HG03442 (cell line): ENCODE measurements around the gene UIMC1.

ENCODE experiments used
- ATAC-seq: cut with Tn5 transposase; IDR thresholded peaks from one replicate; pipeline ENCODE4 v1.9.1; 2021; ENCODE audit warnings: mild to moderate bottlenecking, moderate library complexity; ENCODE audit not compliant: unreplicated experiment

Gene UIMC1

DNA sequence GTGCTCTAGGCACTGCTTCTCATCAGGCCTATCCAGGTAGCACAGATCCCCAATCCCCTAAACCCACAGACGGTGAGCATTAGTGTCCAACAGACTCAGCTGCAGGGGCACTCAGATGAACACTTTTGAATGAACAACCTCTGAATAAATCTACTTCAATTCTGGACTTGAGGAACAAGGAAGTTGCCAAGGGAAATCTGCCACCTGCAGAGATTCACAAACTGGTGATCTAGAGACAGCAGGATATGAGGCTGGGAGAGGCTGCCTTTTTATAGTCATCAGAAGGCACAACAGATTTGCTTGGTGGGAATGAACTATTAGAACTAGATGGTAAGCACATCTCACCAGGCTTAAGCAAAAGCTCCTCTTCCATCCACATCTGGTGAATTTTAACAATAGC is 100.5 kb downstream of the UIMC1 start:
- ATAC-seq, result no peak

DNA sequence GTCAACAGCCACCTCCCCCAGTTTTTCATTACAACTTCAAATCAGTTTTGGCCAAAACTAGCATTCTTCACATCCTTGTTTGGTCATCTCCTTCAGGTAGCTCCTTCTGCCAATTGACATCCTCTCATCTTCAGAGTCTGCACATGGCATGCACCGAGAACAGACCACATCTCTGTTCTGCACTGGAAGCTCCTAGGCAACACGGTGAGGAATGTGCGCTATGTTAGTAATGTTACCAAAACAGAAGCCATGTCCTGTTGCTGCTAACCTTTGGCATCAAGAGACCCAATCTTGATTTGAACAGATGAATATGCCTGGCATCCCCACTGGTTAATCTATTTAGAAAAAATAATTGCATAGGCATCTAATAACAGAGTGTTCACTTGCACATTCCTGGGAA is 102.3 kb downstream of the UIMC1 start:
- ATAC-seq, result no peak

DNA sequence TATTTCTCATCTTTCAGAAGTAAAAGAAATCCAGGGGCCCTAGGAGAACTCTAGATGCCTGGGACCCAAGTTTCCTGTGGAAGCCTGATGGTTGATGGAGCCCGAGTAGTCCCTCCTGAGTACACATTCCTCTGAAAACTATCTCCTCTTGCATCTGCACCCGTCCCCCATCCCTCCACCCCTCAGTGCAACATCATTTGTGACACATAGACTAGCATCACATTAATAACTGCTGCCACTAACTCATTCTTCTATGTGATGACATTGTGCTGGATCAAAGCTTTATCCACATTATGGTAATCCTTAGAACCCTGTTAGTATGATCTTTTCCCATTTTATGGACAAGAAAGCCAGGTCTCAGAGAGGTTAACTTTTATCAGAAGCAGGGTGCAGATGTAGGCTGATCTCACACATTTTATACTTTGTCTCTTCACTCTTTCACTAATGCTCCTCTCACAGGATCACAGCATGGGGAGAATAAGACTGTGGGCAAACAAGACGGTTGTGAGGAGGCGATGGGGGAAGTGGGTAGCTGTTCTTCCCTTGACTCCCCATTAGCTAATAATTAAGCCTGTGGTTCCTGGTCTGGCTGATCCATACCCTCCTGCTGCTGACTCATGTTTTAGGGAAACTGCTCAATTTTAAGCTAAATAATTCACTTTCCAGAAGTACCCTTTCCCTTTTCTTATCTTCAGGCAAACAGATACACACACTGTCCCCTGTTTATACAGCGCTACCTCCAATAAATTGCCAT is 103.5 kb downstream of the UIMC1 start:
- ATAC-seq, result no peak

DNA sequence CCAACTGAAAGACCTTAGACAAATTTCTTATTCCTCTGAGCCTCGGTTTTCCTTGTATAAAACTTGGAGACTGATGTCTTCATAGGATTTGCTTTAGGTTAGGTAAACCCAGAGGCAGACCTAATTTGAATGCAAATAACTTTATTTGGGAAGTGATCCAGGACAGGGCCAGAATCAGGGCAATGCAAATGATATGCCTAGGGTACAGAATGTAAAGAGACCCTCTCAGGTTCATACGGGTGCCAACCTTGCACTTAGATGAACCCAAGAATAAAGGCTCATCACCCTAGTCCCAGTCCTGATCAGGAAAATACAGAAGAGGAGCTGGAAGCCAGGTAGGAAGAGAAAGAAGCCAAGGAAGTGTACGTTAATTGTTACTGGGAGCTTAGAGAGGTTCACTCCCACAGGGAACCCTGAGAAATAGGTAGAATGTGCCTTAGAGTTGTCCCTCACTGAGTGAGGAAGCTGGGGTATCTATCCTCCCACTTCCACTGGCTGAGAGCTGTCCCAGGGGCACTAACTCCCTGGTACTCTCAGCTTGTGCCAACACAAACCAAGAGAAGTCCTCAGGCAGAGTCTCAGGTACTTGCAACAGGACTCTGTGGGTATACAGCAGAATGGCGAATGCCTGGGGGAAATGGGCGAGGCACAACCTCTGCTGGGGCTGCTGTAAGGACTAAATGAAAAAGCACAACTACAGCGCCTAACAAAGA is 104.3 kb downstream of the UIMC1 start:
- ATAC-seq, result no peak

DNA sequence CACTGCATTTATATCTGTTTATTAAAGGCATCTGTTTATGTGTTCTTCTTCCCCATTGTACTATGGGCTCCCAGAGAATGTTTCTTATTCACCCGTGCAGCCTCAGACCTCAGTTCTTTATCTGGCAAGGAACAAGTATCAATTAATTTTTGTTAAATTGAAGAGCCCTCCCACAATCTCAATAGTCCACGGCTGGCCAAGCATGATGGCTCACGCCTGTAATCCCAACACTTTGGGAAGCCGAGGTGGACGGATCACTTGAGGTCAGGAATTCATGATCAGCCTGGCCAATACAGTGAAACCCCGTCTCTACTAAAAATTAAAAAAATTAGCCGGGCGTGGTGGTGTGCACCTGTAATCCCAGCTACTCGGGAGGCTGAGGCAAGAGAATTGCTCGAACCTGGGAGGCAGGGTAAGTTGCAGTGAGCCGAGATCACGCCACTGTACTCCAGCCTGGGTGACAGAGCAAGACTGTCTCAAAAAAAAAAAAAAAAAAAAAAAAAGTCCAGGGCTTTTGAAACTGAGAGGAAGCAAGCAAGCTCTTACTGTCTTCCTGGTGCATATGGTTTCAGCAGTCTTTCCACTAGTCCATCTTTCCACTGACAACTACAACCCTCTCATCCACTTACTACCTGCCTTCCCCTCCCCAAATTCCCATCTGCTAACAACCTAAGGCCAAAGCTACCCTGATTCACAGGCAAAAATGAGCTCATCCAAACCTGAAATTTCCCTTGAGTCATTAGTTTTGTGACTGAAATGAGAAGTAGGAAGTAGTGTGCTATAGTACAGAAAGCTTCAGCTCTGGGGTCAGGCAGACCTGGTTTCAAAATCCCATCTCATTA is 105.1 kb downstream of the UIMC1 start:
- peak; percentile 43 for ATAC-seq

DNA sequence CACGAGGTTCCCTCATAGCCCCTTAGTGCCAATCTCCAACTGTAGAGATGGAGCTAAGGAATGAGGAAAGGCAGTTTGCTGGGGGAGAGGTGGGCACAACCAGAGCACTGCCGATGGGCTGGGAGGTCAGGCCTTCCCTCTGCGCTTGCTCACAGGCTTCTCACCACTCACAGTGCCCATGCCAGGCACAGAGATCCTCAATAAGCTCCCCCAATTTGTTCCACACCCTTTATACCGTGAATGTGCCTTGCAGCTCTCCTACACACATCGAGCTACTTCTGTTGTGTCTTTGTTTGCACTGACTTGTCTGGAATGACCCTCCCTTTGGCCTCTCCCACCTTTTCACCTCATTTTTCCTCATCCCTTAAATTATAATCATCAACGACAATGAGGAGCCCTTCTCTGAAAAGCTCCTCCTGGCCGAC is 105.8 kb downstream of the UIMC1 start:
- ATAC-seq, result no peak

DNA sequence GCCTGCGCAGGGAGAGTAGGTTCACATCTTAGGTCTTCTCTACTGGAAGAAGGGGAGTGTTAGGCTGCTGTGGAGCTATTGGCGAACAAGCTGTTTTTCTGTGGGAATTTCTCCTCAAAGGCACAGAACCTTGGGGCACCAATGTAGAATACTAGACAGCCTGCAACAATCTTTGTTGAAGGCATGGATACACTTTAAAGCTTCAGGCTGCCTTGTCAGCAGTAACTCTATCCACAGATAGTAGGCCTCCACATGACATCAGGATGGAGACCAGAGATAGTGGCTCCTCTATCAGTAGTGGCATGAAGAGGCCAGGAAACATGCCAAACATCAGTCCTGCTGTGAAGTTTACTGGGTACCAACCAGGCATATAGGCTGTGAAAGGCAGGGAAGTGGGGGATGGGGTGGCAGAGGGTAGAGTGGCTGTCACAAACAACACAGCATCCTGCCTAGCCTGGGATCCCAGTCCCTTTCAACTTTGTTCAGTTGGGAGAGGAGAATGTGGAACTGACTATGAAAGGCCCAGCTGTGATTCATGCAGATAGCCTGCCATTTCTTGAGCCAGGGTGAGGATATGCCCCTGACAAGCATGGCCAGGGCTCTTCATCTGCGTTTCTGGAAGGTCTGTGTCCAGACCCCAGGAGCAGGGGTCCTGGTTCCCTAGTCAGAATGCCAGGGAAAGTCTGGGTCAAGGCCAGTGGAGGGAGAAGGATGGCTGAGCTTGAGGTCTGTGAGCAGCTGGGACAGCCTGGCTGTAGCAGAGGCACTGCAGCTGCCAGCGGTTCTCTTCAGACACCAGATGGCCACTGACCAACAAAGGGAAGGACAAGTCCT is 106.4 kb downstream of the UIMC1 start:
- no peak for ATAC-seq

DNA sequence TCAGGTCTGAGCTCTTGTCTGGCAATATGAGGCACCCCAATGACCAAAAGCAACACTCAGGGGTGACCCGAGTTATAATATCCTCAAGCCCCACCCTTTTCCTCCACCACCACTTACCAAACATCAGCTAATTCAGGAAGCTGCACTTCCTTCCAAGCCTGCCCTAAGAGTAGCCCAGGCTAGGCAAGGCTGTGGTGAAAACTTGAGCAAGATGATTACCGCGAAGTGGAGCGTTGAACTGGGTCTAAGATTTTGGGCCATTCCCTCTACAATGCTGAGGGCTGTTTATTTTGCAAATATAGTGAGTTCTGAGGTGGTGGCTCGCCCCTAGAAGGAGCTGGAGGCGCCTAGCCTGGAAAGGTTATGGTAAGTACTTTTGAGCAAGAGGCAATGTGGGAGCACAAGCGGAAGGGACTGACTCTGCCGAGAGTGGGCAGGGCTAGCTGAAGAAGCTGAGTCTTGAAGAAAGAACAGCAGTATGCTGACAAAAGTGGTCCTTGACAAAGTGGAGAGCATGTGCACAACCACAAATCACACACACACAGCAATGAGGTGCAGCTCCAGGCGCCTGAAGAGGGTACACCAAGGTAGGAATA is 107.2 kb downstream of the UIMC1 start, which contains the start of gene HK3:
TSS of gene HK3 (minus strand) at position 51 of the 596 bp plus-strand sequence. CDS start 3,187 bp downstream, outside the sequence.
- ATAC-seq, result no peak

DNA sequence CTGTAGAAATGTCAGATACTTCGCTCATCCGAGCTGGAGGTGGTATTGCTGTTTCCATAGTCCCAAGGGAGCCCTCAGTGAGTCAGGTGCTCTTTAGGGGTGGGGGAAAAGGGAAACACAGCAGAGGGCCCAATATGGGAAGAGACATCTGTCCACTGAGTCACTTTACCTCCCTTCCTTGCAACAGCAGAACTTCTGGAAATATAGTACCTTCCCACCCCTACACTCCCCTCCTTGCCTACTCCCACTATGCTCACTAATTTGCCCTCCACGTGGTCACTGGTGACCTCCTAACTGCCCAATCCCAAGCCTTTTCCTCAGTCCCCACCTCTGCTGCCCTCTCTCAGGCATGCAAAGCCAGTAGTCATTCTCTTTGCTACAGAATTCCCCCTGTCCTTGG is 109.3 kb downstream of the UIMC1 start:
- ATAC-seq, result no peak

DNA sequence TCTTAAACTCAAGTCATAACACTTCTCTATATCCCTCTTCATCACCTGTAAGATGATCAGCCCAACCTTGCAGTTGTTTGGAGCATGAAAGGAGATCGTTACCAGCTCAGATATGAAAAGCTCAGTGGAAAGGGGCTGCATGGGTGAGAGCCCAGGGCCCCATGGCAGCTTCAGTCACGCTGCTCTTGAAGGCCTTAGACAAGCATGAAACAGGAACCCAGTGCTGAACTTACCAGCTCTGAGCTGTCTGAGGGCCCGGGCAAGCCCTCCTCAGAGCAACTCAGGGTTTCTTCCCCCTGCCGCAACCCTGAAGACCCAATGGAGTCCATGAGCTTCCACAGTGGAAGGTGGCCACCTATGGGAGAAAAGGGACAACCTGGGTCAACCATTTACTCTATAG is 110.7 kb downstream of the UIMC1 start:
- ATAC-seq, result no peak

DNA sequence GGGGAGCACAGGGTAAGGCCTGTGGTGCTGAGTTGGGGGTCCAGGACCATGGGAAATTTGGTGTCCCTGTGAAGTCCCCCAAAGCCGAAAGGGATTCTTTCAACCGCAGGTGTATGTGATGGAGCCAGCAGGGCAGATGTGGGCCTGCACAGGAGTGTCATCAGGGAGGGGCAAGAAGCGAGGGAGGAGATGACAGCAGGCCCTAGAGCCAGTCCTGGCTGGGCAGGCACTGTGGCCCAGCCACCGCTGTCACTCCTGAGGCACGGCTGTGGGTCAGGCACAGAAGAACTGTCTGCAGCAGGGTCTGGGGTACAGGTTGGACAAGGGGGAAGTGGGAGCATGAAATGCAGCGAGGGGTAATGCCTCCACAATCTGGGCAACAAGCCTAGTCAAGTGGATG is 112.3 kb downstream of the UIMC1 start:
- no peak for ATAC-seq

DNA sequence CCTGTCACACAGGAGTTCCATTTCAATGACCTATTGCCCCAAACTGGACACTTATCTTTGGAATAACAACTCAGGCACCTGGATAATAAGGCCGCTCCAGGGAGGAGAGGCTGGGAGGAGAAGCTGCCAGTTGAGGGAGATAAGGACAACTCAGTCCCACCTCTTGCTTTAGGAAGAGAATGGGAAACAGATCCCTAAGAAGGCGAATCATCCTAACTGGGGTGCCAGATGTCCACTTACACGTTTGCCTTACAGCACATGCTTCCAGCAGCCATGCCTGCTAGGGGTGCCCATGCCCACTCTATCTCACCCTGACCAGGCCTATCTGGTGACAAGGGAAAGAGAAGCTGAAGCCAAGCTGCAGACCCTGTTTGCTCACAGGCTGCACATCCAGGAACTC is 113.9 kb downstream of the UIMC1 start:
- ATAC-seq, result no peak

DNA sequence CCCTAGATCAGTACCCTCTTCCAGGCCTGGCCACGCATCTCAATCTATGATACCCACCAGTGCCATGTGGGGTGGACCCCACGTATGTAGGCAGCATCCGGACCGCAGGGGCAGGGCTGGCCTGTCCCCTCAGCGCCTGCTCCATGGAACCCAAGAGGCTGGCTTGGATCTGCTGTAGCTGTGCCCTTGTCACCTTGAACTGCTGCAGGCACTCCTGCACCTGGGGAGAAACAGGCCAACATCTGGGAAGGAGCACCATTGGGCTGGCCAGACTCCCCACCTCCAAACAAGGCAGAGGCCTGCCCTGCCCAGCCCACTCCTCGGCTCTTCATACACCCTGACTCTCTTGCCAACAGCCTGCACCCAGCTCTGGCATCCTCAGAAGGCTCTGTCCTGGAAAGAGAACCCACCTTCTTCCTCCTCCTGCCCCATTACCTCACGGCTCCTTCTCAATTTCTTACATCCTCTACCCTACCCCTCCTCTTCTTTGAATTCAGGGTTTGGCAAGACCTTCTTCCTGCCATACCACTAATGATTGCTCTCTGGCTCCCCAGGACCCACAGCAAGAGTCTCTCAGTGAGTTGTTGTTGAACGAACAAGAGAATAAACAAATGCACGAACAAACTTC is 115.1 kb downstream of the UIMC1 start:
- ATAC-seq, result no peak

DNA sequence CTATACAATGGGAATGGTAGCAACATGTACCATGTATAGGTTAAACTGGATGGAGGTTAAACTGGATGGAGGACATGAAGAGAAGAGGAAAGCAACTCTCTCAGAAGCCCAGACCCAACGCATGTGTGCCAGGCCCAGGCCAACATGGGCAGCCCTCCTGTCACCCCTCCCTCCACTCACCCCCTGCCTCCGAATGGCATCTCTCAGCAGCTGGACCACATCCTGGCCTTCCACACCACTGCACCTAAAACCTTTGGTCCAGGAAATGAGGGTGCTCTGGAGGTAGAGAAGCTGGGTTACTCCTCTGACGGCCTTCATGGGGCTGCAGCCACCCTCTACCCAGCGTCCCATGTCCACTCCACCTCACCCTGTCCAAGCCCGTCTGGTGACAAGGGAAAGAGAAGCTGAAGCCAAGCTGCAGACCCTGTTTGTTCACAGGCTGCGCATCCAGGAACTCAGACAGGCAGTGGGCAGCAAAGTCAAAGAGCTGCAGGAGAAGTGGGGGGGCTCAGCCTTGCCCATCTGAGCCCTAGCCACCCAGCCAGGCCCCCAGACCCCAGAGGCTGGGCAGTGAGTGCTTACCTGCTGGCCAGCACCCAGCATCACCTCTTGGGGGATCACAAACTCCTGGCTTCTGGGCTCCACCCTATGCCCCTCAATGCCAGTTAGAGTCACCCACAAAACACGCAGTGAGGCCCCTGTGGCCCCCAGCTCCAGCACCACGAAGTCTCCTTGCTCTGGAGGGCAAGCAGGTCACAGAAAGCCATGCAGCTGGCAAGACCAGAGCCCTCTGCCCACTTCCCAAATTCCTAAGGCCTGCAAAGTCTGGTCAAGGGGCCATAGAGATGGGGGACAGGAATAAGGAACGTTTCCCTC is 115.9 kb downstream of the UIMC1 start:
- ATAC-seq, result no peak

DNA sequence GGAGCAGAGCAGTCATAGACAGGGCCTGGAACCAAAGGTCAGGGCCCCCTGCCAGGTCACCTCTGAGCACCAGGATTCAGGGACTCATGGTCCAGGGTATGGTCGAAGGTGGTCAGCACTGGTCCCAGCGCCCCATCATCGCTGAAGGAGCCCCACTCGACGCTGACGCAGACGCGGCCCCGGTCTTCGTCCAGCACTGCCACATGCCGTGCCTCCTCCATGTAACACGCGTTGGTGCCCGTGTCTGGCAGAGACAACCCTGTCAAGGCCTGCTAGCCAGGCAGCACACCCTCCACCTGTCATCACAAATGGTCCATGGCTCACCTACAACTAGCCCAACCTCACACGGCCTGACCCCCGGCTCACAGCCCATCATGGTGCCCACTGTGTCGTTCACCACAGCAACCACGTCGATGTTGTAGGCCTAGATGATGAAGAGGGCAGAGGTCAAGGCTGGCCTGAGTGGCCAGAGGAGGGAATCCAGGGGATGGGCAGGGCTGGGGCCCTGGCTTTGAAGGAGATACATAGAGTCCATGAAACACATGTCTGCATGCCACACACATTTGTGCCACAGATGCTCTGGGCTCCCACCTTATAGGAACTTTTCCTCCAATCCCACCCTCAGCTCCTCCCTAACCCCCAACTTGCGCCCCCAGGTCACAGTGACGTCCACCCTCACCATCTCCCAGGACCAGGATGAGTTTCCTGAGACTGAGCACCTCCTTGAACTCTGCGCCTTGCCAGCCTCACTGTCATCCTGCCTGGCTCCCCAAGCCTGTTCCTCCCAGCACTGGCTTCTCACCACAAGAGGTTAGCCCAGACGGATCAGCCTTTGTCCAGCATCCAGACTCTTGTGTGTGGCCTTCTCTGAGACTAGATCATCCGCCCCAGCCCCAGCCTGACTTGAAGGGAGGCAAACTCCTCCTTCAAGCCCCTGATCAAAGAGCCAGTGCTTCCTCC is 117.0 kb downstream of the UIMC1 start:
- no peak for ATAC-seq

DNA sequence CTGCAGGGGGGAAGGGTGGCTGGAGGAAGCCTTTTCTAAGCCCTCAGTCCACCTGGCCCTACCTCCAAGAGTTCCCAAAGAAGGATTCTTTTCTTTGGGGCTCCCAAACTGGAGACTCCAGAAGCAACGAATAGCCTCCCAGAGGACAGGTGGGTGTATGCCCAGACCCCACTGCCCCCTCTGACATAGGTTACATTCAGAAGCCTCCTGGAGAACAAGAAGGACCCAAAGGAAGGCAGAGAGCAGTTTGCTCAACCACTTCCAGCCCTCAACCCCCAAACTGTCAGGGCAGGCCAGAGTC is 117.8 kb downstream of the UIMC1 start:
- no peak for ATAC-seq

DNA sequence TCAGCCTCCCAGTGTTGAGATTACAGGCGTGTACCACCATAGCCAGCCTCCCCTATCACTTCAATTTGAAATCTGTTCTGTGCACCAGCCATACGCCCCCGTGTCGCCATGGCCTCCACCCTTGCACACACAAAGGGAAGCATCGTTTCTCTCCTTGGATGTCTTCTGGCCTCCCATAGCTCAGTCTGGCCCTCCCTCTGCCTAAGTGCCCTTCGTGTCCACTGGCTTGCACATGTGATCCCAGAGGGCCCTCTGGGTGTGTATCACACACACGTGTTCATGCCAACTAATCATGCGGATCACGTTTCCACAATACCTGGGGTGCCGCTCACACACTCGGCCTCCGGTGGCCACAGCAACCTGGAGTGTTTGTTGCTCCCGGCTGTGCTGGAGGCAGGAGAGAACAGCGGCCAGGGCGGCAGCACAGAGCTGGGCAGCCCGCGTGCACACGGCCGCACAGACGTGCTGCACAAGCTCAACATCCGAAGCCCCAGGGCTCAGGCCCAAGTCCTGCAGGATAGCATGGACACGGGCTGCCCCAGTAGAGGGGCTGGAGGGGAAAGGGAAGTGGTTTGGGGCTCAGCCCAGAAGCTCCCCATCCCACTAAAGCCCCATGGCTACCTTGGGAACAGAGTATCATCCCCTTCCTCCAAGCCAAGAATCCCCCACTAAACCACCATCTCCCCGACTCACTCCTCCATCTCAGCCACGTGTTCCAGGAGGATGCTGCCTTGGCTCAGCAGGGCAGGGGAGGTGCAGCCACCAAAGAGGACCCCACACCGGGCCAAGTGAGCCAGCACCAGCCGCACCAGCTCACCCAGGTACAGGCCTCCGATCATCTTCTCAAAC is 118.3 kb downstream of the UIMC1 start:
- no peak for ATAC-seq
